HG02943 (cell line): Measurements from ENCODE around the gene PAX7.
"Not testable (repeated sequence)": the region's sequence is repeated elsewhere in the genome, so short reads cannot be mapped to it uniquely, and the experiment has no call there.

Experiments
- ATAC-seq: cut with Tn5 transposase; IDR thresholded peaks from one replicate; pipeline ENCODE4 v1.9.1; 2021; ENCODE audit warnings: mild to moderate bottlenecking, low read depth, moderate library complexity; ENCODE audit not compliant: unreplicated experiment

The PAX7 gene

GRCh38 chr1:18630511-18631495, at the start of gene PAX7:
PAX7 (plus strand) TSS chr1:18630846; CDS start chr1:18631604, 758 bp downstream.
- no peak for ATAC-seq

- ATAC-seq = no peak
Measured at GRCh38 chr1:18581420-18581880, 49.2 kb upstream of the PAX7 start.

- no peak for ATAC-seq
Measured at GRCh38 chr1:18582890-18583289, 47.8 kb upstream of the PAX7 start.

GRCh38 chr1:18583326-18583941, 47.2 kb upstream of the PAX7 start:
- ATAC-seq = no peak

GRCh38 chr1:18586016-18586415, 44.6 kb upstream of the PAX7 start:
- not testable (repeated sequence) for ATAC-seq

GRCh38 chr1:18588093-18588492, 42.6 kb upstream of the PAX7 start:
- no peak for ATAC-seq

GRCh38 chr1:18592368-18592767, 38.3 kb upstream of the PAX7 start:
- ATAC-seq = no peak

GRCh38 chr1:18597160-18598042, 33.2 kb upstream of the PAX7 start:
- no peak for ATAC-seq

- no peak for ATAC-seq
Measured at GRCh38 chr1:18599086-18599485, 31.6 kb upstream of the PAX7 start.

GRCh38 chr1:18599704-18600103, 30.9 kb upstream of the PAX7 start:
- ATAC-seq = no peak

GRCh38 chr1:18602533-18603211, 28.0 kb upstream of the PAX7 start:
- ATAC-seq = no peak

- ATAC-seq = no peak
Measured at GRCh38 chr1:18603212-18603852, 27.3 kb upstream of the PAX7 start.

- no peak for ATAC-seq
Measured at GRCh38 chr1:18606443-18607288, 24.0 kb upstream of the PAX7 start.

- no peak for ATAC-seq
Measured at GRCh38 chr1:18607289-18607760, 23.3 kb upstream of the PAX7 start.

GRCh38 chr1:18608534-18608933, 22.1 kb upstream of the PAX7 start:
- ATAC-seq = no peak

- no peak for ATAC-seq
Measured at GRCh38 chr1:18611311-18611710, 19.3 kb upstream of the PAX7 start.

GRCh38 chr1:18612073-18612472, 18.6 kb upstream of the PAX7 start:
- no peak for ATAC-seq

GRCh38 chr1:18614069-18614735, 16.4 kb upstream of the PAX7 start:
- ATAC-seq = no peak
